ENCODE data around the gene AMH. TPM values are rescaled to one million over a fixed set of nuclear protein-coding genes. Genes with fewer than 3 reads are reported as not detected.

The AMH gene
- total and polyA plus RNA-seq, 2 of the 13 experiments (the other 11 are each of a cell fraction or from before 2014, with no cell fraction given) = 0.03 to 0.18 TPM

DNA sequence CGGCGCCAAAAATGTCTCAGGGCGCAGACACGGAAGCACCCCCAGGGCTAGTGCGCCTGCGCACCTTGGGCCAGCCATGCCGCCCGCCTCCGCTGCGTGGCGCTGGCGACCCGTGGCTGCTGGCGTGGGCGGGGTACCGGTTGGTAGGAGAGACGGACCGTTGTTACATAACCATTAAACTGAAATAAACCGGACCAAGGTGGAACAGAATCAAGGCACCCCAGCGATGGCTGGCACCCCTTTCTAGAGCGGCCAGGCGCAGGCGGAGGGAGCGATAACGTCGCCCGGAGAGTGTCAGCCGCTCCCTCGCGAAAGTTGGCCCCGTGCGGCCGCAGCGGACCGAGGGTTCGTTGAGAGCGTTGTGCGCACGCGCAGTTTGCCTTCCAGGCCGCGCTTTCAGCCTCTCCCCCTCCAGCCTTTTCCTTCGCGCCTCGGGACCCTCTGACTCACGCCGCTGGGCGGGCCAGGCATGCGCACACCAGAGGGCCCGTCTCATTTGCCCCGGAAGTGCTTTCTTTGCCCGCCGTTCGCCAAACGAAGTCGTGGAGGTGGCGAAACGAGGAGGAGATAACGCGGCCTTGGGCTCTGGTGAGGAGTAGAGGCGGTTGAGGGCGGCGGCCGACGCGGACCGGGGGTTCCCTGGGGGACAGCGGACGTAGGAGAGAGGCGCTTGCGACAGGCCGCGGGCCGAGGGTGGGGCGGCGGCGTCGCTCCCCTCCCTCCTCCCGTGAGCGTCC, 12.6 kb upstream of the AMH start, which contains the start of the genes PLEKHJ1 and SF3A2 (continued):
- TF ChIP-seq ZNF251 (CRISPR knock-in tag; IDR thresholded peaks at IDR 0.05) = no peak
- 0 out of 2 replicates have a peak, but pooled peaks have one; percentile 9 for TF ChIP-seq RARG (CRISPR knock-in tag; IDR thresholded peaks at IDR 0.05; ENCODE audit: low read depth)
- TF ChIP-seq ZSCAN12 (CRISPR knock-in tag; IDR thresholded peaks at IDR 0.05) = 0 out of 2 replicates have a peak, but pooled peaks have one; percentile 57
- no peak for TF ChIP-seq CCAR2 (optimal IDR thresholded peaks at IDR 0.05; ENCODE audit: low read depth, low read length)
- TF ChIP-seq SP140L (CRISPR knock-in tag; IDR thresholded peaks at IDR 0.05; ENCODE audit: borderline replicate concordance) = 0 out of 2 replicates have a peak, but pooled peaks have one; percentile 57
- no peak for TF ChIP-seq TRIM24 (CRISPR knock-in tag; IDR thresholded peaks at IDR 0.05)
- 0 out of 2 replicates have a peak, but pooled peaks have one; percentile 19 for TF ChIP-seq ZNF564 (CRISPR knock-in tag; IDR thresholded peaks at IDR 0.05)
- TF ChIP-seq CENPT (CRISPR knock-in tag; IDR thresholded peaks at IDR 0.05; ENCODE audit: low read depth) = peak; percentile 94; the same call in 1 of the 2 replicates
- TF ChIP-seq KDM3A (CRISPR knock-in tag; IDR thresholded peaks at IDR 0.05; ENCODE audit: low read depth) = no peak; the same call in 1 of the 2 replicates
- TF ChIP-seq, protein P1, sequence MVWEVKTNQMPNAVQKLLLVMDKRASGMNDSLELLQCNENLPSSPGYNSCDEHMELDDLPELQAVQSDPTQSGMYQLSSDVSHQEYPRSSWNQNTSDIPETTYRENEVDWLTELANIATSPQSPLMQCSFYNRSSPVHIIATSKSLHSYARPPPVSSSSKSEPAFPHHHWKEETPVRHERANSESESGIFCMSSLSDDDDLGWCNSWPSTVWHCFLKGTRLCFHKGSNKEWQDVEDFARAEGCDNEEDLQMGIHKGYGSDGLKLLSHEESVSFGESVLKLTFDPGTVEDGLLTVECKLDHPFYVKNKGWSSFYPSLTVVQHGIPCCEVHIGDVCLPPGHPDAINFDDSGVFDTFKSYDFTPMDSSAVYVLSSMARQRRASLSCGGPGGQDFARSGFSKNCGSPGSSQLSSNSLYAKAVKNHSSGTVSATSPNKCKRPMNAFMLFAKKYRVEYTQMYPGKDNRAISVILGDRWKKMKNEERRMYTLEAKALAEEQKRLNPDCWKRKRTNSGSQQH (CRISPR knock-in tag; IDR thresholded peaks at IDR 0.05; ENCODE audit: low read depth) = peak; percentile 95
- peak; percentile 99 for TF ChIP-seq ZNF883 (CRISPR knock-in tag; IDR thresholded peaks at IDR 0.05; ENCODE audit: not compliant biosample characterization)
- TF ChIP-seq FUBP1 (CRISPR knock-in tag; IDR thresholded peaks at IDR 0.05; ENCODE audit: borderline replicate concordance) = no peak
- peak; percentile 81 for TF ChIP-seq SRY (CRISPR knock-in tag; IDR thresholded peaks at IDR 0.05)
- TF ChIP-seq, protein P2, sequence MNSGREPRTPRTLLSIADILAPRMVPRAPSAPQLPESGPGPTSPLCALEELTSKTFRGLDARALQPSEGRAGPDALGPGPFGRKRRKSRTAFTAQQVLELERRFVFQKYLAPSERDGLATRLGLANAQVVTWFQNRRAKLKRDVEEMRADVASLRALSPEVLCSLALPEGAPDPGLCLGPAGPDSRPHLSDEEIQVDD (CRISPR knock-in tag; IDR thresholded peaks at IDR 0.05; ENCODE audit: borderline replicate concordance) = peak; percentile 91; the same call in 1 of the 2 replicates
- TF ChIP-seq MEIS2 (CRISPR knock-in tag; IDR thresholded peaks at IDR 0.05) = peak; percentile 72
- peak; percentile 55; the same call in 1 of the 2 replicates for TF ChIP-seq MTA1 (CRISPR knock-in tag; IDR thresholded peaks at IDR 0.05; ENCODE audit: borderline replicate concordance)
- peak; percentile 92 for TF ChIP-seq CENPBD1 (CRISPR knock-in tag; IDR thresholded peaks at IDR 0.05; ENCODE audit: borderline replicate concordance, low read depth)
- TF ChIP-seq SPEN (CRISPR knock-in tag; IDR thresholded peaks at IDR 0.05; ENCODE audit: low read depth) = peak; percentile 96
- peak; percentile 80 for TF ChIP-seq SKI (IDR thresholded peaks at IDR 0.05; ENCODE audit: partially characterized antibody)
- TF ChIP-seq SETDB1 (CRISPR knock-in tag; IDR thresholded peaks at IDR 0.05; ENCODE audit: borderline replicate concordance) = 0 out of 2 replicates have a peak, but pooled peaks have one; percentile 87
- no peak; the same call in 1 of the 2 replicates for TF ChIP-seq ZNF619 (CRISPR knock-in tag; IDR thresholded peaks at IDR 0.05)
- no peak for TF ChIP-seq ZNF10 (CRISPR knock-in tag; IDR thresholded peaks at IDR 0.05; ENCODE audit: borderline replicate concordance, low read depth)
- TF ChIP-seq GPN1 (CRISPR knock-in tag; IDR thresholded peaks at IDR 0.05; ENCODE audit: borderline replicate concordance) = 0 out of 2 replicates have a peak, but pooled peaks have one; percentile 45
- TF ChIP-seq ZNF792 (CRISPR knock-in tag; IDR thresholded peaks at IDR 0.05) = peak; percentile 88
- peak; percentile 100 for TF ChIP-seq TMF1 (CRISPR knock-in tag; IDR thresholded peaks at IDR 0.05; ENCODE audit: low read depth)
- peak; percentile 73; the same call in 1 of the 2 replicates for TF ChIP-seq MEIS1 (CRISPR knock-in tag; IDR thresholded peaks at IDR 0.05; ENCODE audit: borderline replicate concordance)

Measured in HepG2 (cell line).